GM18867 (cell line): Measurements from ENCODE around the gene FAM229A.
"Not testable (repeated sequence)": the region's sequence is repeated elsewhere in the genome, so short reads cannot be mapped to it uniquely, and the experiment has no call there.

ENCODE experiments used
- ATAC-seq: cut with Tn5 transposase; IDR thresholded peaks from one replicate; pipeline ENCODE4 v1.9.1; 2021; ENCODE audit warnings: mild to moderate bottlenecking, moderate library complexity; ENCODE audit not compliant: unreplicated experiment

FAM229A gene

GRCh38 chr1:32377541-32378220 is 15.4 kb upstream of the FAM229A start:
- ATAC-seq = no peak

DNA sequence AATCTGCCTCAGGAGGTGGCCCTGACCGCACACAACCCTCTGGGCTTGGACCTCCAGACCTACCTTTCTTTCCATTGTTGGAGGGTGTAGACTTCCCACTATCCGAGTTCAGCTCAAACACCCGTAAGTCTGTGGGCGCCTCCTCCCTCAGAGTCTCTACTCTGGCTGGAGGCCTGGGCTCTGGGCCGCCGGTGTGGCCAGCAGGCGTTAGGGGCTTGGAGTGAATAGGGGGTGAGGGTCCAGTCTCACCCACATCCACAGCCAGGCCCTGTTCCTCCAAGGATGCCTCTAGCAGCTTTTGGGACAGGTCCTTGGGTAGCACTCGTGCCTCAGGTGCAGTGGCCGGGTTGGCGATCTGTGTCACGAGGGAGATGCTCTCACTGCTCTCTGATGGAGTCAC is 13.9 kb upstream of the FAM229A start:
- no peak for ATAC-seq

- ATAC-seq = no peak
Observed at GRCh38 chr1:32373996-32374592, 11.8 kb upstream of the FAM229A start.

- ATAC-seq = no peak
Observed at GRCh38 chr1:32372149-32372756, 10.0 kb upstream of the FAM229A start.

GRCh38 chr1:32367912-32368635 is 5.8 kb upstream of the FAM229A start:
- no peak for ATAC-seq

GRCh38 chr1:32365445-32365844 is 3.2 kb upstream of the FAM229A start:
- ATAC-seq = no peak

DNA sequence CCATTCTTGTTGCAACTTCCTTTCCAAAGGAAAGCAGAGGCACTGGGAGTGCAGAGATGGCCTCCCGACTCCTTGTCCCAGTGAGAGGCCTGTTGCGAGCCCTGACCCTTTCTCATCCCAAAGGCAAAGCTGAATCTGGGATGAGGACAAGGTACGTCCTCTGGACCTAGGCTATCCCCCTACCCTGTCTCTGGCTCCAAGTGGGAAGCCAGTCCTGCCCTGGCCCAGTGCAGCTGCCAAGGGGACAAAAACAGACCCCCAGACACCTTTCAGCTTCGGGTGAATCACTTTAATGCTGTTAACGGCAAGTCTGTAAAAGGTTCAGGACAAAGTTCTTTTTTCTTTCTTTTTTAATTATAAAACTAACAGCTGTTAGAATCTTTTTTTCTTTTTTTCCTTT is 2.6 kb upstream of the FAM229A start:
- ATAC-seq = no peak

DNA sequence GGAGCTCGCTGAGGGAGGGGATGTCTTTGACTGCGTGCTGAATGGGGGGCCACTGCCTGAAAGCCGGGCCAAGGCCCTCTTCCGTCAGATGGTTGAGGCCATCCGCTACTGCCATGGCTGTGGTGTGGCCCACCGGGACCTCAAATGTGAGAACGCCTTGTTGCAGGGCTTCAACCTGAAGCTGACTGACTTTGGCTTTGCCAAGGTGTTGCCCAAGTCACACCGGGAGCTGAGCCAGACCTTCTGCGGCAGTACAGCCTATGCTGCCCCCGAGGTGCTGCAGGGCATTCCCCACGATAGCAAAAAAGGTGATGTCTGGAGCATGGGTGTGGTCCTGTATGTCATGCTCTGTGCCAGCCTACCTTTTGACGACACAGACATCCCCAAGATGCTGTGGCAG is 1.4 kb upstream of the FAM229A start:
- ATAC-seq = no peak

GRCh38 chr1:32361674-32362473 is 411 bp downstream of the FAM229A start:
- ATAC-seq = no peak

DNA sequence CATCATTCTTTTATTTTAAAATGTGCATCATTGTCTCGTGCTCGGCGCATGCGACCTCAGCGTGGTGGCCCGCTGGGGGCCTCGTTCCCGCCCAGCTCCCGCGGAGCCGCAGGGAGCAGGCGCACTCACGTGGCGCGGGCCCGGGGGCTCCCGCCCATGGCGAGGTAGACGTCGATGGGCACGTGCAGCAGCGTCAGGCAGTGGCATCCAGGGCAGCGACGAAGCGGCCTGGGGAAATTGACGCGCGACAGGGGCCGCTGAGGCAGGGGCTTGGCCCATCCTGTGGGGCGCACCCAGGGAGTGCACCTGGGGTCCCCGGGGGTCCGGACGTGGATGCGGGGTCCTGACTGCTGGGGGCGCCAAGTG is 994 bp downstream of the FAM229A start:
- no peak for ATAC-seq

- ATAC-seq = no peak
Observed at GRCh38 chr1:32358435-32358834, 3.9 kb downstream of the FAM229A start.

DNA sequence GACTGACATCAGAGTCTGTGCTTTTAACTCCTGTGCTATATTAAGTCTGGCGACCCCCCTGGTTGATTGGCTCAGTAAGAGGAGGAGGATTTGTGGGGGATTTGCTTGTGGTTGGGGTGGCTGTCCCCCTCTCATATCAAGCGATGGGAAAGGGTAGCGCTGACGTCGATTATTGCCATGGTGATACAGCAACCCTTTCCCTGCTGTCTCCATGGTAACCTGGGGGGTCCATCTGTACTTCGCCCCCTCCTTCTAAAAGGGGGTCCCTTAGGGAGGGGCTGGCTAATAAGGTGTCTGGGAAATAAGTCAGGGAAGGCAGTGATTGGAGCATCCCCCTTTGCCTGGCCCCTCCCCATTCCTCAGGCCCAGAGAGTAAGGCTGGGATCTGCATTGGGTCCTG is 4.7 kb downstream of the FAM229A start:
- no peak for ATAC-seq

DNA sequence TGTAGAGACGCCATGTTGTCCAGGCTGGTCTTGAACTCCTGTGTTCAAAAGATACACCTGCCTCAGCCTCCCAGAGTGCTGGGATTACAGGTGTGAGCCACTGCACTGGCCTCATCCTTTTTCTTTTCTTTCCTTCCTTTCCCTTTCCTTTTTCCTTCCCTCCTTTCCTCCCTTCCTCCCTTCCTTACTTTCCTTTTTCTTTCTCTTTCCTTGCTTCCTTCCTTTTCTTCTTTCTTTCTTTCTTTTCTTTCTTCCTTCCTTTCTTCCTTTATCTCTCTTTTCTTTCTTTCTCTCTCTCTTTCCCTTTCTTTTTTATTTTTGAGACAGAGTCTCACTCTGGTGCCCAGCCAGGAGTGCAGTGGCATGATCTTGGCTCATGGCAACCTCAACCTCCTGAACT is 5.8 kb downstream of the FAM229A start:
- ATAC-seq = no peak

DNA sequence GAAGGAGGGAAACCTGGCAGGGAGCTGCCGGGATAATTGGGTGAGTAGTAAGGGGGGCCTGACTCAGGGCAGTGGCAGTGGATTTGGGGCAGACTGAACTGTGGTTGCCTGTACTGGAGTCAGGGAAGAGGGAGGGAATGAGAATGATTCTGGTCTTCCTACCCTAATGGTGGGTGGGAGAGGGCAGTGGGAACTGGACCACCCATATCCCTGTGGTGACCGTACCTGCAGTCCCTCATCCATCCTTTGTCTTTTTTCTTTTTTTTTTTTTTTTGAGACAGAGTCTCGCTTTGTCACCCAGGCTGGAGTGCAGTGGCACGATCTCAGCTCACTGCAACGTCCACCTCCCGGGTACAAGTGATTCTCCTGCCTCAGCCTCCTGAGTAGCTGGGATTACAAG is 6.5 kb downstream of the FAM229A start:
- not testable (repeated sequence) for ATAC-seq

DNA sequence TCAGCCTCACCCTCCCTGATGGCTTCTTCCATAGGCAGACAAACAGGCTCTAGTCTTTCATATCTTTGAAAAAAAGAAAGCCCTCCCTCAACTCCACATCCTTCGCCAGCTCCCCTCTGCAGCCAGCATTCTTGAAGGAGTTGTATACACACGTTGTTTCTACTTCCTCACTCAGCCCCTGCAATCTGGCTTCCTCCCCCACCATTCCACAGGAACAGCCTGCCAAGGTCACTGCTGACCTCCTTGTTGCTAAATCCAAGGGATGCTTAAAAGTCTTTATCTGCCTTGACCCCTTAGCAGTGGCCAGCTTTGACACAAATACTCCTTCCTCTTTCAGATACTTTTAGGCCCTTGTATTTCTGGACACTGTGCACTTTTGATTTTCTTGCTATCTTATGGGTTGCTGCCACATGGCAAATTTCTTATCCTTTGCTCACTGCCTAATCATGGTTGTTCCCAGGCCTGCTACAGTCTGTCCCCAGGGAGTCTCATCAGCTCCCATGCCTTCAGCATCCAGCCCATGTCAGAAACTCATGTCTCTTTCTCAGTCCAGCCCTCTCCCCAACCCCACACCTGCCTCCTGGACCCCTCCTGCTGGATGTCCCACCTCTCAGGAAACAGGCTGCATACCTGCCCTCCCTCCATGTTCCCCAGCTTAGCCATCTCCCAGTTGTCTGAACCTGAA is 8.3 kb downstream of the FAM229A start:
- no peak for ATAC-seq

DNA sequence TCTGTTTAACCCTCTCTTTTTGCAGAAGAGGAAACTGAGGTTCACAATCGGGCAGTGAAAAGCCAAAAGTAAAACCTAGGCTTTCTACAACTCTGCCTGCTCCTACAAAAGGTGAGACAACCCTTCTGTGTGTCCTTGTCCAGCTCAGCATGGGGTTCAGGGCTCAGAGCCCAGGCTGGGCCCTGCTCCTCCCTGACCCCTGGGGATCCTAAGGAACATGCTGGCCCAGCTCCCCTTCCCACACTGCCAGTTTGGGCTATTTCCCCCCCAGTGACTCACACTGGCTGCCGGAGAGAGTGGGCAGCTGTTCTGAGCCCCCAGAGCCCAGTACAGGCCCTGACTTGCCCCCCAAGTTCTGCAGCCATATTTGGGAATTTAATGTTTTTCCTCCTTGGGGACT is 8.9 kb downstream of the FAM229A start:
- ATAC-seq = no peak

DNA sequence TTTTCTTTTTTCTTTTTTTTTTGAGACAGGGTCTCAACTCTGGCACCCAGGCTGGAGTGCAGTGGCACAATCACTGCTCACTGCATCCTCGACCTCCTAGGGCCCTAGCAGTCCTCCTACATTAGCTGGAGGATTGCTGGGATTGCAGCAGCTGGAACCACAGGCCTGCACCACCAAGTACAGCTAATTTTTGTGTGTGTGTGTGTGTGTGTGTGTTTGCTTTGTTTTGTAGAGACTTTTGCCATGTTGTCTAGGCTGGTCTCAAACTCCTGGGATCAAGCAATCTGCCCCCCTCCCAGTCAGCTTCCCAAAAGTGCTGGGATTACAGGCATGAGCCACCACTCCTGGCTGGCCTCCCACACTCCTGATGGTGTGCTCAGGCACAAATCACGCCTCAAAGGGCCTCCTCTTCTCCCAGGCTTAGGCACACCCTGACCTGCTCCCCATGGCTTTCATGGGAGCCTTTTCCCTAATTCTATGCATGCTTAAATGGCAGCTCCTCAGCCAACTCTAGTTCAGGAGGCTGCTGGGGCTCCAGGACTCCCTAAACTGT is 9.4 kb downstream of the FAM229A start:
- no peak for ATAC-seq

GRCh38 chr1:32352239-32352745 is 10.0 kb downstream of the FAM229A start:
- ATAC-seq = no peak

- peak; percentile 84 for ATAC-seq
Observed at GRCh38 chr1:32351399-32352238, 10.7 kb downstream of the FAM229A start.
